SU-DHL-6 (cell line): ENCODE measurements around the gene BEND5.

Source experiments
- CTCF ChIP-seq: fragments of 200-600 bp; sonication (generic); IDR thresholded peaks from one replicate; pipeline ENCODE4 v1.5.1; 2017; ENCODE audit warnings: antibody characterized with exemption, mild to moderate bottlenecking, low read length, moderate library complexity; ENCODE audit not compliant: insufficient read depth, poor library complexity, severe bottlenecking
- EZH2phosphoT487 ChIP-seq: fragments of 200-600 bp; sonication (generic), shearing (Covaris generic); conservative IDR thresholded peaks from 2 replicates; pipeline ENCODE4 v1.6.1; 2018; ENCODE audit warnings: mild to moderate bottlenecking, antibody characterized with exemption, low read length, moderate library complexity, mixed read lengths

GRCh38 chr1:48758976-48759375, 17.7 kb downstream of the BEND5 start:
- TF ChIP-seq CTCF (no peak), EZH2phosphoT487 (no peak)
